Motor neuron (in vitro differentiated cells): ENCODE results near the gene SH3YL1. TPM values are rescaled to one million over a fixed set of nuclear protein-coding genes. Genes with fewer than 3 reads are reported as not detected.

Experiments used
- ATAC-seq, 8 experiments: fragments of 200-7000 bp; cut with Tn5 transposase; replicated peaks in 6 of 8; 2 replicates each; pipeline ENCODE4 v1.8.0; 2021; ENCODE audit warnings: mild to moderate bottlenecking in 8 of 8, moderate library complexity in 8 of 8
- H3K27ac ChIP-seq, 2 donors: fragments of 250-450 bp; sonication (Bioruptor Pico); 2 replicates each; pipeline ENCODE4 v1.9.0; 2021; ENCODE audit warnings: antibody characterized with exemption in 2 of 2, mild to moderate bottlenecking in 2 of 2, moderate library complexity in 1 of 2
- H3K4me1 ChIP-seq, 2 donors: fragments of 250-450 bp; sonication (Bioruptor Pico); replicated peaks in 1 of 2; 2 replicates each; pipeline ENCODE4 v1.6.1; 2021; ENCODE audit warnings: antibody characterized with exemption in 2 of 2, mild to moderate bottlenecking in 2 of 2, moderate library complexity in 1 of 2
- H3K4me3 ChIP-seq, 5 donors: fragments of 250-450 bp; sonication (Bioruptor Pico); 2 replicates each; pipeline ENCODE4 v1.9.0; 2021; ENCODE audit warnings: antibody characterized with exemption in 5 of 5, mild to moderate bottlenecking in 5 of 5, moderate library complexity in 4 of 5
- WGBS, 10 experiments: fragments of 450-650 bp; shearing (Covaris generic); methylation state at CpG; one replicate each; pipeline ENCODE4 v1.0.0; 2022; 5-methylcytosine and 5-hydroxymethylcytosine counted together
- in situ Hi-C, 9 experiments: fragments of 400-800 bp; cut with MboI; loops; one replicate each; pipeline ENCODE4 v1.15.0; 2021; ENCODE audit warnings: low sequenced_read_pairs in 9 of 9, low pct_unique_long_range_greater_than_20kb in 2 of 9; ENCODE audit not compliant: unreplicated experiment in 9 of 9
- total RNA-seq, 8 experiments: library from RNA; unstranded; fragments of 300-600 nt; gene quantifications; 2 replicates each; pipeline versions ENCODE4 v1.2.3 to v1.2.4, GENCODE V29; 2022

The SH3YL1 gene
- total RNA-seq, 8 experiments from 2014 or later: 19.8 to 93.0 (median 41.0) TPM

DNA sequence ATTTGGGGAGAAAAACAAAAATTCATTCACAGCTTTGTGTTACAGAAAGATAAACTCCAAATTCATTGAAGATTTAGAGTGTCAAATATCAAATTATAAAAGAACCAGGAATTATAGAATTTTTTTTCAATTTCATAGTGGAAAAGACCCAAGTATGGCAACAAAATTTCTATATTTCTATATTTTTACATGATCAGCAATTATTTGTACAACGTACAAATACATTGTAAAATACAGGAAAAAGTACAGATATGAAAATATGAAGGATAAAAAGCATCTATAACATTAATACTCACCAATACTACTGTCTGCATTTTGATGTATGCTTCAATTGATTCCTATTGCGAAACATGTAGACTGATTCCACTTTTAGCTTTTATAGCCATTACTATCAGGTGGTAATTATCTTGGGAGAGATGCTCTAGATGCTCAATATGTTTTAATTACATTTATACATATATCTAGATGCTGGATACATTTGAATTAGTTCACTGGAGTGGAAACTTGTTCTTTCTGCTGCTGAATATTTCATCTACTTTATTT, 4.0 kb downstream of the SH3YL1 start:
- no peak overlapping the region for H3K27ac ChIP-seq
- ATAC-seq: no peak
- H3K4me1 ChIP-seq: peaks cover 4 to 7% of the 10 kb centered on the region in 2 donors
- 93 to 100% (median 100%) methylated on average over 2 of the region's 2 CpGs; no CpG with 5 or more reads in 1 of the 10 experiments for WGBS, 10 experiments
- H3K4me3 ChIP-seq: no peak overlapping the region
- in situ Hi-C loops: no loop called here

DNA sequence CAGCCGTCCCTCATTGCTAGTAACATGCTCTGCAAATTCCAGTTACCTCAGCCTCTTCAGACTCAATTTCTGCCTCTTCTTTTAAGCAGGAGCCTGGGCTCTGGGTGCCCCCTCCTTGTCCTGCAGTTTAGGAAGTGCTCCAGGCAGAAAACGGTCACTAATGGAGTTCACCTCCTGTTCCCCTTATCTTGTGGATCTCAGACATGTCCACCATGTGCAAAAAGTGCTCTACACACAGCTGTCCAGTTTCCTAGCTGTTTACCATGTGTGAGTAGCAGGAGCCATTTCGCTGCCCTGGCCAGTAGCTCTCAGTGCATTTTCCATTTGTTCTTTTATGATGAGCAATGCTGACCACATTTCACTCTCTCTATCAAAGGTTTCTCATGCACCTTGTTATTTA, 4.9 kb downstream of the SH3YL1 start:
- Histone ChIP-seq H3K4me1 (peaks cover 4 to 7% of the 10 kb centered on the region in 2 donors), H3K27ac (no peak overlapping the region), H3K4me3 (no peak overlapping the region)
- 90 to 100% (median 100%) methylated on average over 1 to 3 of the region's 3 CpGs; no CpG with 5 or more reads in 1 of the 10 experiments for WGBS, 10 experiments
- in situ Hi-C loops: no loop called here
- ATAC-seq: no peak

DNA sequence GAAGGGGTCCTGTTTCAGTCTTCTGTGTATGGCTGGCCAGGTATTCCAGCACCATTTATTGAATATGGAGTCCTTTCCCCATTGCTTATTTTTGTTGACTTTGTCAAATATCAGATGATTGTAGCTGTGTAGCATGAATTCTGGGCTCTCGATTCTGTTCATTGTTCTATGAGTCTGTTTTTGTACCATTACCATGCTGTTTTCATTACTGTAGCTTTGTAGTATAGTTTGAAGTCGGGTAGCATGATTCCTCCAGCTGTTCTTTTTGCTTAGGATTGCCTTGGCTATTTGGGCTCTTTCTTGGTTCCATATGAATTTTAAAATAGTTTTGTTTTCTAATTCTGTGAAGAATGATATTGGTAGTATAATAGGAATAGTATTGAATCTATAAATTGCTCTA, 6.0 kb downstream of the SH3YL1 start:
- ATAC-seq: no peak
- in situ Hi-C loops: no loop called here
- Histone ChIP-seq H3K4me3 (no peak overlapping the region), H3K27ac (no peak overlapping the region), H3K4me1 (no peaks in the 10 kb centered on the region)
- 66 to 100% (median 96%) methylated on average over 1 to 2 of the region's 2 CpGs; no CpG with 5 or more reads in 1 of the 10 experiments for WGBS, 10 experiments

DNA sequence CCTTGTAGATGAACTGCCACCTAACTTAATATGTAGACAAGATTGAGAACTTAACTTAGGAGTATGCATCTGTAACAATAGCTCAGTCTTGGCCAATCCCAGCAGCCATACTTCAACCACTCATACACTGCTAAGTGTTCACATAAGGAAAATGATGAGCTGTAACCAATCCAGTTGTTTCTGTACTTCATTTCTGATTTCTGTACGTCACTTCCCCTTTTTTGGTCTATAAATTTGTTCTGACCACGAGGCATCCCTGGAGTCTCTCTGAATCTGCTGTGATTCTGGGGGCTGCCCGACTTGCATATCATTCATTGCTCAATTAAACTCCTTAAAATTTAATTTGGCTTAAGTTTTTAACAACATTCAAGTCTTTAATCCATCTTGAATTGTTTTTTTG, 6.4 kb downstream of the SH3YL1 start:
- in situ Hi-C loops: no loop called here
- WGBS, 10 experiments: 86 to 100% (median 95%) methylated on average over 2 to 3 of the region's 3 CpGs; no CpG with 5 or more reads in 2 of the 10 experiments

DNA sequence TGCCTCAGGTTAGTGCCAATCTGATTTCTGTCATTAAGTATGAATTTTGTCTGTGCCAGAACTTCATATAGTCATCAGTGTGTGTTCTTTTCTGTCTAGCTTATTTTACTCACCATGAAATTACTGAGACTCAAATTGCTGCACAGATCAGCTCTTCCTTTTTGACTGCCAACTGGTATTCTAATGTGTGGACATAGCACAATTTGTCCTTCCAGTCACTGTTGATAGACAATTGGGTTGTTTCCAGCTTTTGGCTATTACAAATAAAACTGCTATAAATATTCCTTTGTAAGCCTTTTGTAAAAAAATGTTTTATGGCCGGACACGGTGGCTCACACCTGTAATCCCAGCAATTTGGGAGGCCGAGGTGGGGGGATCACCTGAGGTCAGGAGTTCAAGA, 7.7 kb downstream of the SH3YL1 start:
- no peak for ATAC-seq
- WGBS, 10 experiments: 62 to 100% (median 100%) methylated on average over 1 to 3 of the region's 3 CpGs; no CpG with 5 or more reads in 3 of the 10 experiments
- Histone ChIP-seq H3K4me1 (no peaks in the 10 kb centered on the region), H3K27ac (no peak overlapping the region), H3K4me3 (no peak overlapping the region)
- in situ Hi-C loops: no loop called here

More for the DNA sequence above, 6.4 kb downstream of the SH3YL1 start:
- ATAC-seq: no peak
- Histone ChIP-seq H3K4me3 (no peak overlapping the region), H3K27ac (no peak overlapping the region), H3K4me1 (no peaks in the 10 kb centered on the region)

DNA sequence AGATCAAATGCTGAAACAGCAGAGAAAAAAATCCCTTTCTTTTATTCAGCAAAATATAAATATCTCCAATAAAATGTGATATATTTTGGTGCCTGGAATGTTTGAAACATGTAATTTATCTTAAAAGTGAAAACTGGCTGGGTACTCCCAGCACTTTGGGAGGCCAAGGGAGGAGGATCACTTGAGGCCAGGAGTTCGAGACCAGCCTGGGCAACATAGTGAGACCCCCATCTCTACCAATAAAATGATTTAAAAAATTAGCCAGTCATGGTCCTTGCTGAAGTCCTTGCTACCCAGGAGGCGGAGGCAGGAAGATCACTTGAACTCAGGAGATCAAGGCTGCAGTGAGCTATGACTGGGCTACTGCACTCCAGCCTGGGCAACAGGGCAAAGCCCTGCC, 8.6 kb downstream of the SH3YL1 start:
- WGBS, 10 experiments: 81 to 100% (median 100%) methylated on average over 1 to 2 of the region's 2 CpGs; no CpG with 5 or more reads in 3 of the 10 experiments
- in situ Hi-C loops: no loop called here

DNA sequence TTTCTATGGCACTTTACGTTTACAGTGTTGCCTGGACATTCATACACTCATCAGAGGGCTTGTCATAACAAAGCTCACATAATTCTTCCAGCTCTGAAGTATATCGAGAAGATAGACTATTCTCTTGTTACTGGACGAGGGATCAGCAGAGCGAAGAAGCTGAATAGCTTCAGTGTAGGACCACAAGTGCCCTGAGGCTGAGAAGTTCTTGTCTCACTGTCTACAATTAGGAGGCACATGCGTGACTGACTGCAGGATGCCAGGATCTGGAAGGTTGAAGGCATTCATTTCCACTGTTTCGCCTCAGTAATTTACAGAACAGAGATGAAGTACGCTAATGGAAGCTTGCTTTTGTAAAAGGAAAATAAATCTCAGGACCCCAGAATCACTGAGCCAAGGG, 9.6 kb downstream of the SH3YL1 start:
- WGBS, 10 experiments: 87 to 100% (median 94%) methylated on average over 1 to 7 of the region's 7 CpGs
- no peak for ATAC-seq
- Histone ChIP-seq H3K4me1 (no peaks in the 10 kb centered on the region), H3K4me3 (no peak overlapping the region), H3K27ac (no peak overlapping the region)
- in situ Hi-C loops: no loop called here

More for the DNA sequence above, 8.6 kb downstream of the SH3YL1 start:
- ATAC-seq: no peak
- Histone ChIP-seq H3K4me1 (no peaks in the 10 kb centered on the region), H3K4me3 (no peak overlapping the region), H3K27ac (no peak overlapping the region)

DNA sequence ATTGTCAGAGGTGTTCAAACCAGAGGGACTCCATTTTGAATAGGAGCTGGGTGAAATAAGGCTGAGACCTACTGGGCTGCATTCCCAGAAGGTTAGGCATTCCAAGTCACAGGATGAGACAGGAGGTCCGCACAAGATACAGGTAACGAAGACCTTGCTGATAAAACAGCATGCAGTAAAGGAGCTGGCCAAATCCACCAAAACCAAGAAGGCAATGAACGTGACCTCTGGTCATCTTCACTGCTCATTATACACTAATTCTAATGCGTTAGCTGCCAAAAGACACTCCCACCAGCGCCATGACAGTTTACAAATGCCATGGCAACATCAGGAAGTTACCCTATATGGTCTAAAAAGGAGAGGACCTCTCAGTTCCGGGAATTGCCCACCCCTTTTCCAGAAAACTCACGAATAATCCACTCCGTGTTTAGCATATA, 10.6 kb downstream of the SH3YL1 start:
- no peaks in the 10 kb centered on the region for H3K4me1 ChIP-seq
- 71 to 100% (median 92%) methylated on average over 1 to 7 of the region's 8 CpGs; no CpG with 5 or more reads in 1 of the 10 experiments for WGBS, 10 experiments
- in situ Hi-C loops: no loop called here
- no peak for ATAC-seq
- H3K27ac ChIP-seq: no peak overlapping the region
- H3K4me3 ChIP-seq: no peak overlapping the region

DNA sequence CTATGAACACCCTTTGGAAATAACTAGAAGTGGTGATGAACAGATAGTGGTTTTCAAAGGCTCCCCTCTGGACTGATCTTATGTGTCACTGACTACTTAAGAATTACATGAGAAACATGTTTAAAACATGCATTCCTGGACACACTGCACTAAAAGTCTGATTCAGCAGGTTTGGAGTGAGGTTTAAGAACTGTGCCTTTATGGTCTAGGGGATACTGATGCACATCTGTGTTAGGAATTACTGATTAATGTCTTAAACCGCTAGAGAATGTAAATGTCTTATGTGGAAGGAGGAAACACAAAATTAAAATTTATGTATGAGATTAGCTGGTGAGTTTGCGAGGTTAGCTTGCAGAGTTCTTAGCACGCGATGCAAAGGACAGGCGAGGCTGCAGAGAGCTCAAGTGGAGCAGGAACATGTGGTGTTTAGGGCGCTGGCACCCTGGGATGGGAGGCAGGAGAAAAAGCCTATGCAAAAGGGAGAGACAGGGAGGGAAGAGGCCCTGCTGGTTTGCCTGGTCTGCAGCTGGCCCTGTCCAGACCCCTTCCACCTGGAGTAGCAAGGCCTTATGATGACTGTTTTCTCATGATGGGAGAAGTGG, 11.7 kb downstream of the SH3YL1 start:
- Histone ChIP-seq H3K4me3 (no peak overlapping the region), H3K27ac (no peak overlapping the region), H3K4me1 (no peaks in the 10 kb centered on the region)
- peak in 3 of 8 experiments; percentile 86 to 92 (median 92) for ATAC-seq
- in situ Hi-C loops: no loop called here
- 3 to 86% (median 79%) methylated on average over 2 to 6 of the region's 6 CpGs; no CpG with 5 or more reads in 2 of the 10 experiments for WGBS, 10 experiments

DNA sequence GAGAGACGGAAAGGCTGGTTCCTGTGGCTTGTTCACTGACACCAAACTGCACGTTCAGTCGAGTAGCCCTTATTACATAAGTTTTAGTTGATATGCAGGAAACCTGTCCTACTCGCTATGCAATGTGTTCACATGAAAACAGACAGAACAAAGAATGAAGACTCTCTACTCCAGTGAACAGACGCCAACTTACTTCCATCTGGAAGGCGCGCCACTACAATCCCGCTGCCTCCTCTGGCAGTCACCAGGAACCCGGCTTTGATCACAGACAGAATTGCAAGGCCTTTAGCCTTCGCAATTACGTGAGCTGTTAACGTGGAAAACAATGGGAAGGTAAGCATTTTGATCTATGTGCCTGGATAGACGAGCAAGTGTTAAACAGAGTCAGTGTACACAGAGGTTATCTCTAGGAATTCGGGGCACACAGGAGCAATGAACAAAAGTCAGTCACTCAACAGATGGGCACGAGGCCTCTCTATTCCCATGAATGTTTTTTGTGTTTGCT, 14.2 kb downstream of the SH3YL1 start:
- in situ Hi-C loops: no loop called here
- 81 to 100% (median 93%) methylated on average over 2 to 13 of the region's 15 CpGs for WGBS, 10 experiments
- H3K4me1 ChIP-seq: no peaks in the 10 kb centered on the region

DNA sequence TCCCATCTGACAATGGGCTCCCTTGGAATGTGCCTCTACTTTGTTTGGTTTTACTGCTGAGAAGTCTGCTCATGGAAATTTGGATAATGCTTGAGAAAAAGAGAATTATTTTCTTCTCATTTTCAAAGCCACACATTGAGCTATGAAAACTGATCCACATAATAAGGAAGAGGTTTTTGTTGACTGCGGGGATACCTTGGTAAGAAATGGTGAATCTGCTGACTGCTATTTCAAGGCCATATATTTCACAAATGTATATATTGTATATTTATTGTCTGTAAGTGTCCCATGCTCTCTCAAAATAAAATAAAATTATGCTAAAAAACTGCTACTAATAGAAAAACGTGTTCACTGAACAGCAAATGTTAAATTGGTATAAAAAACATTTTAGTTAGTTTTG, 15.1 kb downstream of the SH3YL1 start:
- Histone ChIP-seq H3K27ac (no peak overlapping the region), H3K4me3 (no peak overlapping the region), H3K4me1 (no peaks in the 10 kb centered on the region)
- in situ Hi-C loops: no loop called here
- WGBS, 10 experiments: 56 to 94% (median 83%) methylated on average over 2 of the region's 2 CpGs; no CpG with 5 or more reads in 1 of the 10 experiments
- ATAC-seq: no peak

More for the DNA sequence above, 14.2 kb downstream of the SH3YL1 start:
- Histone ChIP-seq H3K4me3 (no peak overlapping the region), H3K27ac (no peak overlapping the region)
- no peak for ATAC-seq

DNA sequence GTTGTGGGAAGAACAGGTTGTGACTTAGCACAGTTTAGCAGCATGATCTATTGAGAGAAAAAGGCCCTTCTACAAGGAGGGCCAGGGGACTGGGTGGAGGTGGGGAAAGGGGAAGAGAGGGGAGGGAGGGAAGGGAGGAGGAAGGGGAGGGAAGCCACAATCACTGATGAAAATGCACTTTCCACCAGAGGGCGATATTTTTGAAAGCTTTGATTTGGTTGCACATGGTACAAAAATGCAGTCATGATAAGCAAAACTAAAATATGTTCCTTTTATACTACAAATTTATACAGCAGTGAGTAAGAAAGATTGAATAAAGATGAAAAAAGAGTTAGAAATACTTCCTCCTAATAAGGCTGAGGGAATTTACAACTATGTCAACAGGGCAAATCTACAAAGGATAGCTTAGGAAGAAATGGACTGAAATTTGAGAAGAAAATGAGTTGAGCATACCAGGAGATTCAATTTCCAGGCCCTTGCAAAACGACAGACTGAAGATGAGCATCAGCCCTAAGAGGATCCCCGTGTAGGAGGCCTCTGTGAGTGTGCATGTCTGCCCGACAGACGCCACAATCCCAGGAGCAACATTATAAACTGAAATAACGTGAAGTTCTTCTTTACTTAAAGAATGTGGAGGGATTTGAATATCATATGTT, 17.2 kb downstream of the SH3YL1 start:
- no peak overlapping the region for H3K4me3 ChIP-seq
- in situ Hi-C loops: no loop called here
- peak in 3 of 8 experiments; percentile 48 to 70 (median 67) for ATAC-seq
- H3K4me1 ChIP-seq: no peaks in the 10 kb centered on the region
- WGBS, 10 experiments: 40 to 90% (median 60%) methylated on average over 2 to 6 of the region's 6 CpGs; no CpG with 5 or more reads in 2 of the 10 experiments
- H3K27ac ChIP-seq: no peak overlapping the region

DNA sequence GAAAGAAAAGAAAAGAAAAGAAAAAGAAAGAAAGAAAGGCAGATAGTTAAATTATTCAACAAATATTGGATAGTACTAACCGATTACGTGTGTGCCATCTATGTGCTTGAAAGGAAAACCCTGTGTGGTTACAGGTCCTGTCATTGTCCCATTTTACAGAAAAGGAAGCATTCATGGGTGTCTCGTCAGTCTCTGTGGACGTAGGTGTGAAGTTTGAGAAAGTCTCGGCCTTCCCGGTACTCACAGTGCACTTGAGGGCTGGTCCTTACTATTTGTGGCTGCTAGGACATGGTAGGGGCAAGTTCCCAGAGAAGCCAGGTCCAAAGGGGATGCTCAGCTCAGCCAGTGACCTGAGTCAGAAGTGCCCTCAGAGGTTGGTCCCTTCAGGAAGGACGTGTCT, 19.3 kb downstream of the SH3YL1 start:
- ATAC-seq: no peak
- in situ Hi-C loops: no loop called here
- 87 to 100% (median 94%) methylated on average over 2 to 6 of the region's 7 CpGs; no CpG with 5 or more reads in 2 of the 10 experiments for WGBS, 10 experiments
- Histone ChIP-seq H3K4me3 (no peak overlapping the region), H3K27ac (no peak overlapping the region), H3K4me1 (no peaks in the 10 kb centered on the region)
